Ovary (tissue), 9 donors: ENCODE data around the gene IP6K3. TPM values are rescaled to one million over a fixed set of nuclear protein-coding genes. Genes with fewer than 3 reads are reported as not detected.

Source experiments
- DNase-seq, 5 donors: peaks; one replicate each; pipeline ENCODE4 v3.0.0-alpha.2; 2019 to 2020
- H3K27ac ChIP-seq, 2 donors: fragments of 200-600 bp; one replicate each; pipeline versions ENCODE4 v1.5.1 to v1.8.0; 2019 to 2022
- H3K27me3 ChIP-seq: fragments of 200-600 bp; one replicate; pipeline ENCODE4 v1.8.0; 2022
- H3K36me3 ChIP-seq: fragments of 200-600 bp; sonication (generic); one replicate; pipeline ENCODE4 v1.5.1; 2019
- H3K4me1 ChIP-seq: one replicate; pipeline ENCODE4 v1.8.1; 2013; ENCODE audit warnings: mild to moderate bottlenecking, moderate library complexity; ENCODE audit not compliant: insufficient read depth
- H3K4me3 ChIP-seq: fragments of 200-600 bp; sonication (generic); one replicate; pipeline ENCODE4 v1.5.1; 2017
- H3K9me3 ChIP-seq, 2 donors: fragments of 200-600 bp in 1 of 2; sonication (generic) in 1 of 2; one replicate each; pipeline versions ENCODE4 v1.5.1 to v1.8.1; 2013 to 2019; ENCODE audit warnings: mild to moderate bottlenecking in 1 of 2, moderate library complexity in 1 of 2
- EP300 ChIP-seq: sonication (generic); formaldehyde crosslinking; IDR thresholded peaks from one replicate; pipeline ENCODE4 v1.6.1; 2017; ENCODE audit warnings: antibody characterized with exemption
- POLR2A ChIP-seq: fragments of 450-650 bp; IDR thresholded peaks from one replicate; pipeline ENCODE4 v1.6.1; 2017; ENCODE audit warnings: antibody characterized with exemption, mild to moderate bottlenecking, moderate library complexity
- WGBS, 3 donors: extraction: QIAGEN DNeasy Blood & Tissue Kit in 1 of 3; methylation state at CpG; one replicate each; pipeline versions ENCODE4 v1.1.5 to v1.1.7; 2013 to 2017; 5-methylcytosine and 5-hydroxymethylcytosine counted together
- intact Hi-C, 4 donors: fragments of 100-400 bp; cut with DNase I; formaldehyde crosslinking; loops; one replicate each; pipeline versions ENCODE4 v1.11.0 to v1.15.1; 2022 to 2023
- polyA plus RNA-seq, 2 donors: library from polyadenylated mRNA; stranded (reverse); fragments of 200-250 nt in 1 of 2; fragments of 350-450 nt in 1 of 2; fragmentation: Illumina TruSeq in 1 of 2; extraction: RNeasy Lipid Tissue Mini Kit (QIAGEN cat#74804) in 1 of 2; gene quantifications; one replicate each; pipeline ENCODE4 v1.2.3, GENCODE V29; 2013 to 2014
- total RNA-seq, 7 donors: library from RNA; depleted of rRNA in 2 of 7; stranded (reverse); fragments of >200 nt in 2 of 7; fragmentation: NEBNext Ultra II Directional in 3 of 7; extraction: Animal tissue kit (Norgen Biotek cat#: 25700) in 3 of 7; gene quantifications; one replicate each; pipeline versions ENCODE4 v1.1.0 to v1.2.4, GENCODE V29; 2016 to 2023
- TF ChIP-seq, protein P1 (sequence below), 3 donors: fragments of 450-650 bp in 2 of 3; fragments of 200-600 bp in 1 of 3; IDR thresholded peaks; one replicate each; pipeline versions ENCODE4 v1.5.1 to v1.8.0; 2016 to 2022; ENCODE audit warnings: antibody characterized with exemption in 3 of 3, mild to moderate bottlenecking in 1 of 3
- donor health status: DM: no; HTN: no; CAD: no; lungs with moderate emphysema.
- donor health status: DM: no; HTN: no; CAD: no.
- donor health status: Bipolar disorder and iron deficiency.
- donor health status: DM: yes; HTN: yes; CAD: no.
- donor health status: DM: no; HTN: no; CAD: no.
- donor health status: DM: yes; HTN: yes; CAD: no.

The IP6K3 gene
- total and polyA plus RNA-seq, 9 donors, result 0.11 to 1.1 (median 0.30) TPM; not detected in 2

DNA sequence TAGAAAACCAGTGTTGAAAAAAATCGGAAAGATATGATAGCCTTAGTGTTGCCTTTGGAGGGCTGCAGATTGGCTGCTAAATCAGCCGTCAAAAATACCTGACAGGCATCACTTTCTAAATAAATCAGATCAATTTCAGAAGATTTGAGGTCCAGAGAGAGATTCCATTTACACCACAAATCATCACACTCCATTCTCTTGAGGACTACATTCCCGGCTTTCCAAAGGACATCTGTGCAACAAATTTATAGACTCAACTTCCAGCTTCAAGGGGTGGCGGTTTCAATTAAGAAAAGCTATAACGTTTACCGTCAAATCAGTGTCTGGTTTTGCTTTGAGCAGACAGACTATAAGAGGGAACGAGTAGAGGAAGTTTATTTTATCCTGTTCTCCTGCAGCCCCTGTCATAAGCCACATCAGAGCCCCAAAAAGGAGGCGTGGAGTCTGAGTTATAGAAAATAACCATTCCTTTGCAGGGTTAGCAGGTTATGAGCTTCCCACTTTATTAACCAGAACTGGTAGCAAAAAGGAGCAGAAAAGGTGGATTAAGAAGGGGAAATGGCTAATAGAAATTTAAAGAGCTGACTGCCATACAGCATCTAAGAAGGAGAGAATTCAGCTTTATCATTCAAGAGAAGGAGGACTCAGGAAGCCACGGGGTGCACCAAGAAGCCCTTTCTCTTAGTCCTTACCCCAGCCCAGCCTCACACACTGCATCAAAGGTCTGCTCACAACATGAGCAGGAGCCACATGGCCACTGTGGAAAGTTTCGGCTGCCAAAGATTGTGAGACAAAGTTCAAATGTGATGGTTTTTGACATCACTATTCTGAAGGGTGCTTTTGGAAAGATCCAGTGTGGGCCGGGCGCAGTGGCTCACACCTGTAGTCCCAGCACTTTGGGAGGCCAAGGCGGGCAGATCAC lies 22.3 kb downstream of the IP6K3 start:
- H3K27me3 ChIP-seq, result no peaks in the 10 kb centered on the region
- peaks cover 4% of the 10 kb centered on the region for H3K4me1 ChIP-seq
- H3K27ac ChIP-seq, result no peak overlapping the region
- H3K9me3 ChIP-seq, result no peaks in the 10 kb centered on the region
- H3K36me3 ChIP-seq, result no peaks in the 10 kb centered on the region
- WGBS, 3 donors, result 63 to 70% (median 65%) methylated on average over 13 of the region's 13 CpGs
- no peak for DNase-seq
- no peak overlapping the region for H3K4me3 ChIP-seq
- TF ChIP-seq EP300 (no peak), POLR2A (no peak)
- TF ChIP-seq, protein P1, sequence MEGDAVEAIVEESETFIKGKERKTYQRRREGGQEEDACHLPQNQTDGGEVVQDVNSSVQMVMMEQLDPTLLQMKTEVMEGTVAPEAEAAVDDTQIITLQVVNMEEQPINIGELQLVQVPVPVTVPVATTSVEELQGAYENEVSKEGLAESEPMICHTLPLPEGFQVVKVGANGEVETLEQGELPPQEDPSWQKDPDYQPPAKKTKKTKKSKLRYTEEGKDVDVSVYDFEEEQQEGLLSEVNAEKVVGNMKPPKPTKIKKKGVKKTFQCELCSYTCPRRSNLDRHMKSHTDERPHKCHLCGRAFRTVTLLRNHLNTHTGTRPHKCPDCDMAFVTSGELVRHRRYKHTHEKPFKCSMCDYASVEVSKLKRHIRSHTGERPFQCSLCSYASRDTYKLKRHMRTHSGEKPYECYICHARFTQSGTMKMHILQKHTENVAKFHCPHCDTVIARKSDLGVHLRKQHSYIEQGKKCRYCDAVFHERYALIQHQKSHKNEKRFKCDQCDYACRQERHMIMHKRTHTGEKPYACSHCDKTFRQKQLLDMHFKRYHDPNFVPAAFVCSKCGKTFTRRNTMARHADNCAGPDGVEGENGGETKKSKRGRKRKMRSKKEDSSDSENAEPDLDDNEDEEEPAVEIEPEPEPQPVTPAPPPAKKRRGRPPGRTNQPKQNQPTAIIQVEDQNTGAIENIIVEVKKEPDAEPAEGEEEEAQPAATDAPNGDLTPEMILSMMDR (IDR thresholded peaks at IDR 0.05), result no peak
- intact Hi-C loops, result no loop called here

DNA sequence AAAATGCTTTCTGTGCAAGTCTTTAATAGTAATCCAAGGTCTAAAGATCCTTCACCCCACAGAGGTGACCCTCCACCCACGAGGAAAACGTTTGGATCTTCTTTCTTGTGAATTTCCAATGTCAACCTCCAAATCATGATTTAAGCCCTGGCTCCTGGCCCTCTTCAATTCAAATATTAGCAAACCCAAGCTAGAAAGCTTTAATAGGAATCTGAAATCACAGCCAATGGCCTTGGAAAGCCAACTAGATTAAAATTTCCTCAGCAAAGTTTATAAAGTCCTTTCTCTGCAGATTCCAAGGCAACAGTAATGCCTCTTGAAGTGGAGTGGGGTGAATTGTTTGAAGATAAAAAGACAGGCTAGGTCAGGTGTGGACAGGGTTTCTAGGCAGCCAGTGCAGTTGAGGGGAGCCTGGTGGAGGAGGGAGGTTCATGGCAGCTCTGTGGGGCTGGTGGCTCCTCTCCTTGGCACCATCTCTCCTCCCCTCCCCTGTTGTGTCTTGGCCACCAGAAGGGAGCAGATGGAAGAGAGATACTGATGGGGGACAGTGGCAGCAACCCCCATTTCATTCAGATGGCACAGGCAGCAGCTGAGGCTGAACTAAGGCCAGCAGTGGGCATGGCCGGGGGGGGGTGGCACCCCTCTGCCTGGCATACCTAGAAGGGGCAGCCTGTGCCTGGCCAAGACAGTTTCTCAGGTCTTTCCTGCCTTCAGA lies 23.2 kb downstream of the IP6K3 start:
- Histone ChIP-seq H3K27me3 (no peaks in the 10 kb centered on the region), H3K4me3 (no peak overlapping the region), H3K36me3 (no peaks in the 10 kb centered on the region), H3K9me3 (no peaks in the 10 kb centered on the region), H3K27ac (no peak overlapping the region), H3K4me1 (peaks cover 4% of the 10 kb centered on the region)
- 20 to 29% (median 27%) methylated on average over 3 of the region's 3 CpGs for WGBS, 3 donors
- no peak for DNase-seq
- TF ChIP-seq EP300 (no peak), POLR2A (no peak)
- TF ChIP-seq, protein P1 (IDR thresholded peaks at IDR 0.05), result no peak
- intact Hi-C loops, result no loop called here

DNA sequence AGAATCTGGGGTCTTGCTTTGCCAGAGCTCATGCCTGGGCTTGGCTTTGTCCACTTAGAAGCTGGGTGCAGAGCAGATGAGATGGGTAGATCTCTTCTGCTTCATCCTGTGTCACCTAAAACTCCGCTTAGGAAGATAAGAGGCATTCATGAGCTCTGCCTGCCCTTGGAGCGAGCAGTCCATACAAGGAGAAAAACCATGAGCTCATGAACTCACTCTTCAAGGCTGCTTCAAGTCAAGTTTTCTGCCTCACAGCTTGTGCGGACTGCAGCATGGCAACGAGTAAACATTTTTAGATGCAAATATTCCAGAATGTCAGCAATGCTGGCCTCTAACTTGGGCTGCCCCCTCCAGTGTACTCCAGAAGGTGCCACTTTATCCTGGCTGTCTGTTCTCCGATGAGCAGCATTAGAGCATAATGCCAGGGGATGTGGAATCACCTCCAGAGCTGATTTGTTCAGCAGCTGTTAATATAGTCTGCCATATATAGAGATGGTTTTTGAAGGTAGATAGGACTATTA lies 24.5 kb downstream of the IP6K3 start:
- Histone ChIP-seq H3K4me3 (no peak overlapping the region), H3K27me3 (no peaks in the 10 kb centered on the region), H3K9me3 (no peaks in the 10 kb centered on the region), H3K4me1 (peaks cover 4% of the 10 kb centered on the region), H3K27ac (no peak overlapping the region), H3K36me3 (no peaks in the 10 kb centered on the region)
- no peak for DNase-seq
- intact Hi-C loops, result no loop called here
- 77 to 94% (median 82%) methylated on average over 5 of the region's 5 CpGs for WGBS, 3 donors
- TF ChIP-seq, protein P1 (IDR thresholded peaks at IDR 0.05), result no peak
- TF ChIP-seq EP300 (no peak), POLR2A (no peak)

DNA sequence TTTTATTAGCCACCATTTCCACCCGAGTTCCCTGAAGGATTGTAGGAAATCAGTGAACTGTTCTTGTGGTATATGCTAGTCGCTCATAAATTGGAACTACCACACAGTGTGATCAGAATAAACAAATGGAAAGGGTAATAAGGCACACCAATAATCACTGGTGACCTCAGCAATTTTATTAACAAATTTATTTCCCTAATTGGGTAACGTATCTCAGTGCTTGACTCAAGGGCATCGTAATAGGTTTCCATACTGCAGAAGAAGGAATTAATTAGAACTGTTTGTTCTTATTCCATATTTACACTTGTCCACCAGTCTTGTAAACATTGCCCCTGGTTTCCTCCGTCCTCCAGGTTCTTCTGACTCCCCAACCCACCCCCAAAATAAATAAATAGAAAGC lies 25.2 kb downstream of the IP6K3 start:
- no peak overlapping the region for H3K27ac ChIP-seq
- H3K9me3 ChIP-seq, result no peaks in the 10 kb centered on the region
- peaks cover 4% of the 10 kb centered on the region for H3K4me1 ChIP-seq
- TF ChIP-seq EP300 (no peak), POLR2A (no peak)
- TF ChIP-seq, protein P1 (IDR thresholded peaks at IDR 0.05), result no peak
- no peak for DNase-seq
- H3K36me3 ChIP-seq, result no peaks in the 10 kb centered on the region
- no peaks in the 10 kb centered on the region for H3K27me3 ChIP-seq
- no peak overlapping the region for H3K4me3 ChIP-seq
- intact Hi-C loops, result no loop called here
- 57 to 85% (median 71%) methylated on average over 5 of the region's 5 CpGs for WGBS, 3 donors
